H1 (cell line): Measurements from ENCODE around the gene ENTR1. TPM values are rescaled to one million over a fixed set of nuclear protein-coding genes. Genes with fewer than 3 reads are reported as not detected.

Experiments
- CTCF ChIA-PET: fragments of 300-600 bp; sonication (Branson Sonifier 250); formaldehyde crosslinking; loops from one replicate; lab custom pipeline; 2021; ENCODE audit not compliant: partially characterized antibody; lab: Charles Lee
- POLR2A ChIA-PET: fragments of 300-600 bp; sonication (Branson Sonifier 250); formaldehyde crosslinking; loops from one replicate; lab custom pipeline; 2021; ENCODE audit warnings: inconsistent platforms; ENCODE audit not compliant: partially characterized antibody; lab: Charles Lee
- DNase-seq, 2 experiments: peaks; one replicate each; pipeline versions ENCODE4 v3.0.0 to v3.0.0-alpha.2; 2010 to 2022; ENCODE audit warnings: low spot score in 2 of 2, low read depth in 1 of 2, mixed read lengths in 1 of 2
- FAIRE-seq: peaks from 2 replicates; lab custom pipeline; 2011; peaks lifted over from hg19 to GRCh38; lab: Jason Lieb, UNC
- H2AFZ ChIP-seq: 2 replicates; pipeline ENCODE4 v1.8.1; 2012; ENCODE audit warnings: low read length, inconsistent platforms
- H2AK5ac ChIP-seq: 2 replicates; pipeline ENCODE4 v1.6.1; 2013; ENCODE audit warnings: low read depth, low read length
- H2BK120ac ChIP-seq: replicated peaks from 2 replicates; pipeline ENCODE3; 2013; ENCODE audit warnings: low read depth, low read length, inconsistent platforms
- H2BK12ac ChIP-seq: 2 replicates; pipeline ENCODE4 v1.6.1; 2013; ENCODE audit warnings: low read depth, low read length
- H2BK15ac ChIP-seq: 2 replicates; pipeline ENCODE4 v1.6.1; 2013; ENCODE audit warnings: low read length
- H2BK20ac ChIP-seq: 2 replicates; pipeline ENCODE4 v1.6.1; 2013; ENCODE audit warnings: low read length
- H2BK5ac ChIP-seq: 2 replicates; pipeline ENCODE4 v1.6.1; 2013; ENCODE audit warnings: low read depth, low read length
- H3K14ac ChIP-seq: 2 replicates; pipeline ENCODE4 v1.6.1; 2013; ENCODE audit warnings: inconsistent platforms; ENCODE audit not compliant: insufficient read length
- H3K18ac ChIP-seq: 2 replicates; pipeline ENCODE4 v1.6.1; 2013; ENCODE audit warnings: low read length; ENCODE audit errors: extremely low read depth
- H3K23ac ChIP-seq: 2 replicates; pipeline ENCODE4 v1.6.1; 2013; ENCODE audit warnings: inconsistent platforms; ENCODE audit not compliant: insufficient read length
- H3K23me2 ChIP-seq: 2 replicates; pipeline ENCODE4 v1.6.1; 2013; ENCODE audit warnings: low read depth, low read length
- H3K27ac ChIP-seq: 2 replicates; pipeline ENCODE4 v1.6.1; 2011; ENCODE audit warnings: low read depth, low read length, inconsistent platforms
- H3K27me3 ChIP-seq, 4 experiments: replicated peaks in 1 of 4; 1 replicate in 1 of 4; 2 replicates in 3 of 4; pipeline versions ENCODE4 v1.6.1 to v1.8.1; 2011 to 2013; ENCODE audit warnings: low read length in 3 of 4, mild to moderate bottlenecking in 3 of 4, inconsistent platforms in 2 of 4, mixed read lengths in 2 of 4, moderate library complexity in 1 of 4; ENCODE audit not compliant: control insufficient read depth in 3 of 4, insufficient read depth in 3 of 4; ENCODE audit errors: extremely low read depth in 1 of 4
- H3K36me3 ChIP-seq, 4 experiments: 2 replicates each; pipeline versions ENCODE4 v1.6.1 to v1.8.1; 2011 to 2013; ENCODE audit warnings: mild to moderate bottlenecking in 4 of 4, low read length in 3 of 4, moderate library complexity in 2 of 4, control low read depth in 1 of 4, inconsistent platforms in 1 of 4; ENCODE audit not compliant: insufficient read depth in 4 of 4, control insufficient read depth in 2 of 4
- H3K4ac ChIP-seq: replicated peaks from 2 replicates; pipeline ENCODE3; 2013; ENCODE audit warnings: low read length, low read depth, mixed read lengths, inconsistent platforms; ENCODE audit not compliant: insufficient read length
- H3K4me1 ChIP-seq, 4 experiments: replicated peaks in 1 of 4; 1 replicate in 1 of 4; 2 replicates in 3 of 4; pipeline versions ENCODE4 v1.6.1 to v1.8.1; 2011 to 2013; ENCODE audit warnings: low read length in 3 of 4, inconsistent platforms in 2 of 4, mixed read lengths in 1 of 4; ENCODE audit not compliant: insufficient read depth in 4 of 4, control insufficient read depth in 3 of 4
- H3K4me2 ChIP-seq, 2 experiments: 2 replicates each; pipeline versions ENCODE4 v1.6.1 to v1.8.1; 2011 to 2013; ENCODE audit warnings: low read depth in 2 of 2, low read length in 2 of 2, control low read depth in 1 of 2, inconsistent platforms in 1 of 2, mild to moderate bottlenecking in 1 of 2; ENCODE audit not compliant: insufficient read depth in 1 of 2
- H3K4me3 ChIP-seq, 4 experiments: fragments of 200-600, 300-600 bp in 1 of 4; sonication (generic), shearing (Covaris generic), sonication (Bioruptor Twin) in 1 of 4; 2 replicates each; pipeline versions ENCODE4 v1.5.1 to v1.8.1; 2011 to 2016; ENCODE audit warnings: low read length in 4 of 4, low read depth in 3 of 4, control low read depth in 2 of 4, inconsistent platforms in 2 of 4, mild to moderate bottlenecking in 2 of 4, mixed read lengths in 1 of 4, moderate library complexity in 1 of 4; ENCODE audit not compliant: insufficient read depth in 2 of 4; ENCODE audit errors: extremely low read depth in 1 of 4
- H3K56ac ChIP-seq: replicated peaks from 2 replicates; pipeline ENCODE3; 2013; ENCODE audit warnings: low read depth, mild to moderate bottlenecking, mixed read lengths, low read length, inconsistent platforms; ENCODE audit not compliant: insufficient read length
- H3K79me1 ChIP-seq: 2 replicates; pipeline ENCODE4 v1.6.1; 2013; ENCODE audit warnings: low read depth, low read length, control low read depth
- H3K79me2 ChIP-seq, 2 experiments: 2 replicates each; pipeline versions ENCODE4 v1.6.1 to v1.8.1; 2012 to 2013; ENCODE audit warnings: low read length in 2 of 2, mild to moderate bottlenecking in 2 of 2, inconsistent platforms in 1 of 2; ENCODE audit not compliant: insufficient read depth in 2 of 2, control insufficient read depth in 1 of 2
- H3K9ac ChIP-seq, 4 experiments: replicated peaks in 1 of 4; 1 replicate in 1 of 4; 2 replicates in 3 of 4; pipeline versions ENCODE4 v1.6.1 to v1.8.1; 2011 to 2013; ENCODE audit warnings: low read depth in 3 of 4, low read length in 3 of 4, control low read depth in 2 of 4, mild to moderate bottlenecking in 2 of 4, moderate library complexity in 2 of 4, inconsistent platforms in 1 of 4; ENCODE audit errors: extremely low read depth in 1 of 4
- H3K9me3 ChIP-seq, 2 experiments: 2 replicates each; pipeline versions ENCODE4 v1.6.1 to v1.8.1; 2012 to 2013; ENCODE audit warnings: mild to moderate bottlenecking in 2 of 2, moderate library complexity in 2 of 2, control low read depth in 1 of 2, inconsistent platforms in 1 of 2, low read depth in 1 of 2, low read length in 1 of 2, mixed read lengths in 1 of 2; ENCODE audit not compliant: insufficient read depth in 2 of 2
- H4K20me1 ChIP-seq, 2 experiments: replicated peaks in 1 of 2; 2 replicates each; pipeline versions ENCODE3 to v1.8.1; 2011 to 2013; ENCODE audit warnings: inconsistent platforms in 2 of 2, low read length in 2 of 2, mild to moderate bottlenecking in 1 of 2; ENCODE audit not compliant: insufficient read depth in 2 of 2, control insufficient read depth in 1 of 2
- H4K5ac ChIP-seq: 2 replicates; pipeline ENCODE4 v1.6.1; 2013; ENCODE audit warnings: low read length, low read depth, mixed read lengths, inconsistent platforms; ENCODE audit not compliant: insufficient read length
- H4K8ac ChIP-seq: 2 replicates; pipeline ENCODE4 v1.8.0; 2013; ENCODE audit warnings: mild to moderate bottlenecking, moderate library complexity, low read length, inconsistent platforms; ENCODE audit not compliant: insufficient read depth; ENCODE audit errors: extremely low read depth
- H4K91ac ChIP-seq: replicated peaks from 2 replicates; pipeline ENCODE3; 2013; ENCODE audit warnings: low read length, mixed read lengths, inconsistent platforms; ENCODE audit not compliant: insufficient read length
- TAF1 ChIP-seq: IDR thresholded peaks from 2 replicates; pipeline ENCODE4 v1.6.1; 2011; ENCODE audit warnings: mild to moderate bottlenecking, low read depth, low read length
- WGBS, 2 experiments: shearing (Covaris generic) in 1 of 2; methylation state at CpG; one replicate each; pipeline versions ENCODE4 v1.1.6 to v1.1.7; 2013 to 2015; ENCODE audit warnings: low lambda C conversion rate in 2 of 2, mixed read lengths in 2 of 2, inconsistent platforms in 1 of 2, low coverage in 1 of 2, missing lambda C conversion rate in 1 of 2; ENCODE audit not compliant: insufficient replicate concordance in 2 of 2, insufficient coverage in 1 of 2, insufficient read length in 1 of 2; ENCODE audit errors: extremely low coverage in 1 of 2, missing lambda C conversion rate in 1 of 2; 5-methylcytosine and 5-hydroxymethylcytosine counted together
- polyA plus RNA-seq, 7 experiments: library from polyadenylated mRNA; depleted of rRNA in 3 of 7; stranded (reverse) in 5 of 7; unstranded in 2 of 7; fragments of >200 nt in 5 of 7; fragments of 200-250 nt in 2 of 7; gene quantifications; 1 replicate in 5 of 7; 2 replicates in 1 of 7; 4 replicates in 1 of 7; pipeline versions ENCODE4 v1.2.1 to v1.2.3, GENCODE V29; 2011 to 2013; ENCODE audit warnings: missing spikeins in 2 of 7, mixed read lengths in 2 of 7
- total RNA-seq: library from RNA; stranded (reverse); fragmentation: NEBNext Ultra II Directional; extraction: Animal tissue kit (Norgen Biotek cat#: 25700); gene quantifications from 2 replicates; pipeline ENCODE4 v1.2.1, GENCODE V29; 2021

ENTR1 gene
- total and polyA plus RNA-seq, 2 of the 8 experiments (the other 6 are each of a cell fraction or from before 2014, with no cell fraction given) = 65.2 to 102 TPM

- Histone ChIP-seq H2AFZ (no peak overlapping the region), H4K20me1 (peaks cover 4 to 14% of the 10 kb centered on the region in 2 experiments), H4K5ac (no peak overlapping the region), H3K23ac (no peak overlapping the region), H2BK20ac (no peak overlapping the region), H3K18ac (no peak overlapping the region; the same call in 1 of the 2 replicates), H3K4ac (peak overlapping the region; percentile 57), H3K79me1 (peaks cover 10% of the 10 kb centered on the region; the same call in 1 of the 2 replicates), H3K27ac (peak overlapping the region; percentile 29; the same call in 1 of the 2 replicates), H4K8ac (peak overlapping the region; percentile 81), H3K56ac (no peak overlapping the region), H2AK5ac (no peak overlapping the region), H4K91ac (no peak overlapping the region), H3K36me3 (peaks cover 31 to 51% (median 44%) of the 10 kb centered on the region in 4 experiments), H2BK120ac (no peak overlapping the region), H3K27me3 (no peaks in the 10 kb centered on the region), H3K9ac (peak overlapping the region; percentile 46 to 76 (median 74); a peak in 6 of 7 replicates), H2BK5ac (peak overlapping the region; percentile 67; the same call in 1 of the 2 replicates), H2BK15ac (no peak overlapping the region), H3K14ac (no peak overlapping the region), H3K9me3 (no peaks in the 10 kb centered on the region), H3K4me3 (peak overlapping the region; percentile 73 to 84 (median 79)), H3K23me2 (peaks cover 6% of the 10 kb centered on the region; the same call in 1 of the 2 replicates), H3K4me1 (peaks cover 0 to 10% (median 7%) of the 10 kb centered on the region in 4 experiments; a peak in 5 of 7 replicates), H3K79me2 (peaks cover 0 to 26% of the 10 kb centered on the region in 2 experiments; a peak in 2 of 4 replicates), H3K4me2 (peak overlapping the region; percentile 81 to 95), H2BK12ac (no peak overlapping the region)
- ChIA-PET POLR2A (interaction anchor here (0.6 to 14.6 kb wide), 10 partner anchors 12 to 257 kb away, joined by 3 to 139 read pairs (median 16); partner anchors contain the start of genes DNLZ, ENTR1 and PMPCA), CTCF (interaction anchor here (0.6 to 3.4 kb wide), 5 partner anchors 9 to 272 kb away, joined by 3 to 26 read pairs (median 3); no protein-coding TSS in a partner anchor)
- DNase-seq (no peak), FAIRE-seq (no peak)
- 15% methylated on average over 48 of the region's 67 CpGs; no CpG with 5 or more reads in 1 of the 2 experiments for WGBS, 2 experiments
- TF ChIP-seq TAF1 = no peak
Observed at GRCh38 chr9:136399176-136400037, 11.0 kb downstream of the ENTR1 start.
